Testis (tissue), 3 donors: ENCODE data around the gene XRCC4. TPM values are rescaled to one million over a fixed set of nuclear protein-coding genes. Genes with fewer than 3 reads are reported as not detected.

Source experiments
- DNase-seq: peaks from one replicate; pipeline ENCODE4 v3.0.0-alpha.2; 2019
- H3K27ac ChIP-seq, 2 donors: fragments of 200-600 bp; sonication (generic); one replicate each; pipeline ENCODE4 v1.5.1; 2019
- H3K27me3 ChIP-seq: fragments of 200-600 bp; sonication (generic); one replicate; pipeline ENCODE4 v1.5.1; 2019
- H3K36me3 ChIP-seq: fragments of 200-600 bp; sonication (generic); one replicate; pipeline ENCODE4 v1.5.1; 2017; ENCODE audit warnings: low read depth; ENCODE audit errors: missing control alignments
- H3K4me1 ChIP-seq: fragments of 200-600 bp; sonication (generic); one replicate; pipeline ENCODE4 v1.5.1; 2019
- H3K4me3 ChIP-seq, 2 donors: fragments of 200-600 bp; sonication (generic); one replicate each; pipeline ENCODE4 v1.5.1; 2017 to 2019
- H3K9me3 ChIP-seq: fragments of 200-600 bp; sonication (generic); one replicate; pipeline ENCODE4 v1.5.1; 2017
- CTCF ChIP-seq, 3 experiments: fragments of 450-650 bp in 2 of 3; fragments of 200-600 bp in 1 of 3; sonication (generic) in 1 of 3; IDR thresholded peaks; one replicate each; pipeline ENCODE4 v1.5.1; 2016 to 2019; ENCODE audit warnings: antibody characterized with exemption in 3 of 3, mild to moderate bottlenecking in 2 of 3, moderate library complexity in 1 of 3
- POLR2A ChIP-seq: fragments of 450-650 bp; IDR thresholded peaks from one replicate; pipeline ENCODE4 v1.6.1; 2017; ENCODE audit warnings: antibody characterized with exemption, mild to moderate bottlenecking, moderate library complexity
- WGBS, 2 donors: methylation state at CpG; one replicate each; pipeline ENCODE4 v1.1.5; 2018; 5-methylcytosine and 5-hydroxymethylcytosine counted together
- intact Hi-C: fragments of 100-400 bp; cut with DNase I; formaldehyde crosslinking; loops from one replicate; pipeline ENCODE4 v1.15.1; 2023; ENCODE audit warnings: low total_unique reads
- polyA plus RNA-seq: library from polyadenylated mRNA; stranded (reverse); fragments of 350-450 nt; fragmentation: Illumina TruSeq; extraction: RNeasy Lipid Tissue Mini Kit (QIAGEN cat#74804); gene quantifications from one replicate; pipeline ENCODE4 v1.2.3, GENCODE V29; 2014; ENCODE audit warnings: low read depth, low replicate concordance; ENCODE audit not compliant: insufficient read depth
- total RNA-seq, 2 donors: library from RNA; depleted of rRNA; stranded (reverse); fragments of >200 nt; gene quantifications; one replicate each; pipeline ENCODE4 v1.2.3, GENCODE V29; 2016

Gene XRCC4
- total and polyA plus RNA-seq, 3 donors from 2014 or later: 14.2 to 23.3 (median 17.1) TPM

GRCh38 chr5:83357621-83358231 is 280.4 kb downstream of the XRCC4 start:
- no peak overlapping the region for H3K4me3 ChIP-seq
- 49 to 65% methylated on average over 9 of the region's 9 CpGs for WGBS, 2 donors
- H3K4me1 ChIP-seq: no peaks in the 10 kb centered on the region
- H3K9me3 ChIP-seq: no peaks in the 10 kb centered on the region
- intact Hi-C loops: no loop called here
- no peak for DNase-seq
- TF ChIP-seq POLR2A: no peak
- TF ChIP-seq CTCF (IDR thresholded peaks at IDR 0.05): no peak
- no peaks in the 10 kb centered on the region for H3K36me3 ChIP-seq
- no peaks in the 10 kb centered on the region for H3K27me3 ChIP-seq
- H3K27ac ChIP-seq: no peak overlapping the region

GRCh38 chr5:83360573-83360972 is 283.2 kb downstream of the XRCC4 start:
- Histone ChIP-seq H3K4me3 (no peak overlapping the region), H3K36me3 (no peaks in the 10 kb centered on the region), H3K4me1 (no peaks in the 10 kb centered on the region), H3K27me3 (no peaks in the 10 kb centered on the region), H3K9me3 (no peaks in the 10 kb centered on the region), H3K27ac (no peak overlapping the region)
- WGBS, 2 donors: 83 to 96% methylated on average over 2 of the region's 2 CpGs
- DNase-seq: no peak
- no peak for TF ChIP-seq POLR2A
- TF ChIP-seq CTCF (IDR thresholded peaks at IDR 0.05): no peak
- intact Hi-C loops: no loop called here

GRCh38 chr5:83362526-83362925 is 285.2 kb downstream of the XRCC4 start:
- no peaks in the 10 kb centered on the region for H3K4me1 ChIP-seq
- WGBS, 2 donors: 69 to 85% methylated on average over 1 of the region's 1 CpG
- TF ChIP-seq POLR2A: no peak
- TF ChIP-seq CTCF (IDR thresholded peaks at IDR 0.05): no peak

GRCh38 chr5:83363111-83363885 is 286.0 kb downstream of the XRCC4 start:
- Histone ChIP-seq H3K9me3 (no peaks in the 10 kb centered on the region), H3K4me1 (no peaks in the 10 kb centered on the region), H3K4me3 (no peak overlapping the region), H3K27me3 (no peaks in the 10 kb centered on the region), H3K36me3 (no peaks in the 10 kb centered on the region), H3K27ac (no peak overlapping the region)
- intact Hi-C loops: no loop called here
- no peak for DNase-seq
- WGBS, 2 donors: 87 to 89% methylated on average over 7 of the region's 7 CpGs
- no peak for TF ChIP-seq POLR2A
- TF ChIP-seq CTCF (IDR thresholded peaks at IDR 0.05): no peak

More at GRCh38 chr5:83362526-83362925, 285.2 kb downstream of the XRCC4 start:
- DNase-seq: no peak
- Histone ChIP-seq H3K4me3 (no peak overlapping the region), H3K27ac (no peak overlapping the region), H3K9me3 (no peaks in the 10 kb centered on the region), H3K36me3 (no peaks in the 10 kb centered on the region), H3K27me3 (no peaks in the 10 kb centered on the region)
- intact Hi-C loops: no loop called here
